GM12878 (cell line): ENCODE measurements around the gene THAP11. TPM values are rescaled to one million over a fixed set of nuclear protein-coding genes. Genes with fewer than 3 reads are reported as not detected.

Experiments used
- ATAC-seq: fragments of 200-7000 bp; cut with Tn5 transposase; 3 replicates; pipeline ENCODE4 v1.9.1; 2020; ENCODE audit warnings: mild to moderate bottlenecking, moderate library complexity
- BruUV-seq: library from RNA; stranded (reverse); fragments of 400-500 nt; replicated peaks from 2 replicates; lab custom pipeline; 2021; lab: Mats Ljungman, UMichigan
- CTCF ChIA-PET: fragments of 300-600 bp; sonication (Branson Sonifier 250); formaldehyde crosslinking; extraction: SDS; loops from one replicate; lab custom pipeline; 2021; ENCODE audit warnings: inconsistent platforms; lab: Yijun Ruan, JAX
- POLR2A ChIA-PET: fragments of 350-600 bp; formaldehyde crosslinking; extraction: SDS; loops from one replicate; lab custom pipeline; 2021; ENCODE audit warnings: inconsistent platforms; lab: Charles Lee
- RAD21 ChIA-PET: fragments of 300-600 bp; sonication (Branson Sonifier 250); formaldehyde crosslinking; loops from one replicate; lab custom pipeline; 2023; ENCODE audit warnings: antibody characterized with exemption; ENCODE audit not compliant: unreplicated experiment; lab: Charles Lee
- SMC1A ChIA-PET: fragments of 300-600 bp; sonication (Branson Sonifier 250); formaldehyde crosslinking; loops from one replicate; lab custom pipeline; 2023; ENCODE audit not compliant: unreplicated experiment, uncharacterized antibody; lab: Charles Lee
- DNase-seq: peaks from one replicate; pipeline ENCODE4 v3.0.0-alpha.2; 2011; ENCODE audit warnings: low read depth, low spot score
- FAIRE-seq: peaks from 3 replicates; lab custom pipeline; 2011; peaks lifted over from hg19 to GRCh38; lab: Jason Lieb, UNC
- H2AFZ ChIP-seq: 2 replicates; pipeline ENCODE4 v1.6.0; 2011; ENCODE audit warnings: low read depth, low read length, control low read depth; ENCODE audit not compliant: control insufficient read depth
- H3K27ac ChIP-seq: 2 replicates; pipeline ENCODE4 v1.5.1; 2011; ENCODE audit warnings: control low read depth; ENCODE audit not compliant: control insufficient read depth, insufficient read depth
- H3K27me3 ChIP-seq, 2 experiments: replicated peaks in 1 of 2; 2 replicates each; pipeline versions ENCODE4 v1.6.0 to v1.6.1; 2011; ENCODE audit warnings: low read length in 1 of 2; ENCODE audit not compliant: control insufficient read depth in 2 of 2, insufficient read depth in 2 of 2
- H3K36me3 ChIP-seq, 2 experiments: 2 replicates each; pipeline ENCODE4 v1.5.1; 2011; ENCODE audit warnings: low read length in 1 of 2; ENCODE audit not compliant: control insufficient read depth in 2 of 2, insufficient read depth in 2 of 2
- H3K4me1 ChIP-seq: 2 replicates; pipeline ENCODE4 v1.6.1; 2011; ENCODE audit warnings: mild to moderate bottlenecking, low read length, moderate library complexity, mixed read lengths; ENCODE audit not compliant: control insufficient read depth, insufficient read depth
- H3K4me2 ChIP-seq: 2 replicates; pipeline ENCODE4 v1.6.0; 2011; ENCODE audit warnings: control low read depth; ENCODE audit not compliant: control insufficient read depth, insufficient read depth
- H3K4me3 ChIP-seq: fragments of 200-600 bp; sonication (generic); 2 replicates; pipeline ENCODE4 v1.5.1; 2016
- H3K79me2 ChIP-seq: 2 replicates; pipeline ENCODE4 v1.6.0; 2011; ENCODE audit warnings: low read length; ENCODE audit not compliant: control insufficient read depth, insufficient read depth
- H3K9ac ChIP-seq: 2 replicates; pipeline ENCODE4 v1.8.0; 2011; ENCODE audit warnings: low read length, control low read depth, mixed read lengths; ENCODE audit not compliant: control insufficient read depth, insufficient read depth
- H3K9me3 ChIP-seq: replicated peaks from 3 replicates; pipeline ENCODE4 v1.5.1; 2011; ENCODE audit warnings: mild to moderate bottlenecking, low read length; ENCODE audit not compliant: control insufficient read depth, insufficient read depth
- H4K20me1 ChIP-seq: 2 replicates; pipeline ENCODE4 v1.6.0; 2011; ENCODE audit not compliant: control insufficient read depth, insufficient read depth
- BCL11A ChIP-seq: IDR thresholded peaks from 2 replicates; pipeline ENCODE4 v1.6.1; 2011; ENCODE audit warnings: low read depth, low read length
- CHD1 ChIP-seq: IDR thresholded peaks from 2 replicates; pipeline ENCODE4 v1.6.1; 2012; ENCODE audit warnings: low read depth, low read length, improper control_type of control experiment
- CREB1 ChIP-seq: IDR thresholded peaks from 2 replicates; pipeline ENCODE4 v1.6.1; 2012; ENCODE audit warnings: low read depth, mild to moderate bottlenecking, inconsistent platforms
- E2F8 ChIP-seq: fragments of 450-650 bp; IDR thresholded peaks from 2 replicates; pipeline ENCODE4 v1.6.1; 2018; ENCODE audit warnings: mild to moderate bottlenecking, low read depth, moderate library complexity; ENCODE audit not compliant: partially characterized antibody
- ETV6 ChIP-seq, 2 experiments: fragments of 450-650 bp in 1 of 2; IDR thresholded peaks in 1 of 2; conservative IDR thresholded peaks in 1 of 2; 2 replicates each; pipeline ENCODE4 v1.6.1; 2014; ENCODE audit warnings: antibody characterized with exemption in 1 of 2, borderline replicate concordance in 1 of 2, low read depth in 1 of 2, mild to moderate bottlenecking in 1 of 2, moderate library complexity in 1 of 2
- GABPA ChIP-seq: IDR thresholded peaks from 2 replicates; pipeline ENCODE4 v1.6.1; 2014; ENCODE audit warnings: antibody characterized with exemption, low read depth, mild to moderate bottlenecking, inconsistent platforms
- IKZF1 ChIP-seq: fragments of 450-650 bp; conservative IDR thresholded peaks from 2 replicates; pipeline ENCODE4 v1.6.1; 2017; ENCODE audit warnings: antibody characterized with exemption, mild to moderate bottlenecking
- JUNB ChIP-seq: IDR thresholded peaks from 2 replicates; pipeline ENCODE4 v1.6.1; 2016; ENCODE audit warnings: antibody characterized with exemption, mild to moderate bottlenecking
- NFIC ChIP-seq: IDR thresholded peaks from 2 replicates; pipeline ENCODE4 v1.6.1; 2012; ENCODE audit warnings: low read depth, mild to moderate bottlenecking, inconsistent platforms, low read length, moderate library complexity
- PKNOX1 ChIP-seq: fragments of 450-650 bp; IDR thresholded peaks from 2 replicates; pipeline ENCODE4 v1.6.1; 2016; ENCODE audit warnings: mild to moderate bottlenecking
- RBBP5 ChIP-seq: fragments of 200-600 bp; sonication (generic); conservative IDR thresholded peaks from 2 replicates; pipeline ENCODE4 v1.6.1; 2016
- REST ChIP-seq: IDR thresholded peaks from 2 replicates; pipeline ENCODE4 v1.6.1; 2012; ENCODE audit warnings: mild to moderate bottlenecking, low read depth, low read length
- RFX5 ChIP-seq: IDR thresholded peaks from 2 replicates; pipeline ENCODE4 v1.6.1; 2011; ENCODE audit warnings: low read depth, low read length, improper control_type of control experiment
- SIX5 ChIP-seq: IDR thresholded peaks from 2 replicates; pipeline ENCODE4 v1.6.1; 2011; ENCODE audit warnings: mild to moderate bottlenecking, low read depth, low read length, moderate library complexity; ENCODE audit not compliant: severe bottlenecking
- SP1 ChIP-seq: IDR thresholded peaks from one replicate; pipeline ENCODE4 v1.6.1; 2011; ENCODE audit warnings: low read depth, low read length
- TCF7 ChIP-seq: IDR thresholded peaks from 2 replicates; pipeline ENCODE4 v1.6.1; 2014; ENCODE audit warnings: antibody characterized with exemption, borderline replicate concordance
- WRNIP1 ChIP-seq: IDR thresholded peaks from 2 replicates; pipeline ENCODE4 v1.6.1; 2011; ENCODE audit warnings: low read depth, low read length, improper control_type of control experiment, borderline replicate concordance
- WGBS: methylation state at CpG from one replicate; pipeline ENCODE4 v1.1.6; 2016; ENCODE audit warnings: low lambda C conversion rate; ENCODE audit not compliant: insufficient replicate concordance, insufficient coverage; ENCODE audit errors: missing lambda C conversion rate; 5-methylcytosine and 5-hydroxymethylcytosine counted together
- in situ Hi-C: fragments of 300-500 bp; cut with MboI; formaldehyde crosslinking; loops from 9 replicates; pipeline ENCODE4 v1.14.3; 2018; ENCODE audit warnings: mixed read lengths
- intact Hi-C: fragments of 100-400 bp; cut with micrococcal nuclease; formaldehyde crosslinking; loops from one replicate; pipeline ENCODE4 v1.14.2; 2022; ENCODE audit not compliant: unreplicated experiment
- polyA plus RNA-seq, 11 experiments: library from polyadenylated mRNA; depleted of rRNA in 4 of 11; unstranded in 6 of 11; stranded (reverse) in 5 of 11; fragments of >200 nt; fragmentation: Nextera tagmentation in 4 of 11; fragmentation: Illumina TruSeq in 1 of 11; extraction: Ambion mirVana in 4 of 11; extraction: Trizol in 1 of 11; gene quantifications; 1 replicate in 1 of 11; 2 replicates in 10 of 11; pipeline versions ENCODE4 v1.2.1 to v1.2.3, GENCODE V29; 2011 to 2016; ENCODE audit warnings: inconsistent platforms in 2 of 11, missing spikeins in 2 of 11, low read depth in 1 of 11
- total RNA-seq, 4 experiments: library from RNA; depleted of rRNA in 3 of 4; stranded (reverse); fragments of >200 nt in 3 of 4; fragmentation: Illumina TruSeq in 1 of 4; extraction: Trizol in 1 of 4; gene quantifications; 2 replicates each; pipeline versions ENCODE4 v1.2.1 to v1.2.3, GENCODE V29; 2013 to 2021

THAP11 gene
- total and polyA plus RNA-seq, 10 of the 15 experiments (the other 5 are each of a cell fraction or from before 2014, with no cell fraction given): 2.5 to 36.7 (median 21.4) TPM

- Histone ChIP-seq H2AFZ (no peak overlapping the region), H4K20me1 (no peaks in the 10 kb centered on the region; the same call in 1 of the 2 replicates), H3K36me3 (peaks cover 2 to 4% of the 10 kb centered on the region in 2 experiments; a peak in 3 of 4 replicates), H3K27ac (peak overlapping the region; percentile 75), H3K4me2 (peak overlapping the region; percentile 80), H3K27me3 (no peaks in the 10 kb centered on the region), H3K79me2 (peaks cover 66% of the 10 kb centered on the region), H3K4me3 (peak overlapping the region; percentile 48; the same call in 1 of the 2 replicates), H3K9me3 (no peaks in the 10 kb centered on the region), H3K9ac (no peak overlapping the region), H3K4me1 (peaks cover 26% of the 10 kb centered on the region)
- BruUV-seq: no TSS peak
- ATAC-seq (peak; percentile 13), DNase-seq (peak; percentile 57), FAIRE-seq (no peak)
- in situ Hi-C loops: no loop called here
- WGBS: 0% methylated on average over 1 of the region's 2 CpGs
- CTCF ChIA-PET: interaction anchor here (0.6 to 3.9 kb wide), 7 partner anchors 14 to 283 kb away, joined by 3 to 44 read pairs (median 4); no protein-coding TSS in a partner anchor
- intact Hi-C loops: no loop called here
- RAD21 ChIA-PET: interaction anchor here (0.8 to 1.7 kb wide), 7 partner anchors 10 to 321 kb away, joined by 3 to 7 read pairs (median 4); partner anchors contain the start of gene ATP6V0D1
- POLR2A ChIA-PET: interaction anchor here (0.5 to 2.5 kb wide), 5 partner anchors 15 to 709 kb away, joined by 4 to 17 read pairs (median 6); partner anchors contain the start of gene GFOD2
- SMC1A ChIA-PET: interaction anchor here (1.2 to 2.5 kb wide), 5 partner anchors 9 to 278 kb away, joined by 3 to 8 read pairs (median 3); no protein-coding TSS in a partner anchor
- no peak for TF ChIP-seq RBBP5
- no peak for TF ChIP-seq PKNOX1
- 0 out of 2 replicates have a peak, but pooled peaks have one; percentile 13 for TF ChIP-seq GABPA
- TF ChIP-seq E2F8: no peak
- TF ChIP-seq JUNB: 0 out of 2 replicates have a peak, but pooled peaks have one; percentile 17
- TF ChIP-seq REST: no peak
- TF ChIP-seq CREB1: peak; percentile 37; the same call in 1 of the 2 replicates
- peak; percentile 42; the same call in 1 of the 2 replicates for TF ChIP-seq TCF7
- TF ChIP-seq CHD1: no peak
- TF ChIP-seq RFX5: no peak
- TF ChIP-seq IKZF1: no peak; the same call in 1 of the 2 replicates
- TF ChIP-seq BCL11A: peak; percentile 52; the same call in 1 of the 2 replicates
- no peak for TF ChIP-seq SIX5
- peak; percentile 37 for TF ChIP-seq SP1
- peak; percentile 43; the same call in 1 of the 2 replicates for TF ChIP-seq NFIC
- TF ChIP-seq WRNIP1: no peak
- peak in 1 of 2 experiments; percentile 52; a peak in 1 of 4 replicates for TF ChIP-seq ETV6 (conservative IDR thresholded peaks at IDR 0.05 in 1 of 2, IDR thresholded peaks at IDR 0.05 in 1 of 2; ENCODE audit: borderline replicate concordance in 1 of 2, low read depth in 1 of 2)
Observed at GRCh38 chr16:67801883-67802282, 40.2 kb upstream of the THAP11 start.
